Stromal cell of bone marrow (primary cell): ENCODE measurements around the gene NTM.

Source experiments
- DNase-seq: peaks from one replicate; pipeline ENCODE4 v3.0.0-alpha.2; 2012; ENCODE audit warnings: low read depth

NTM gene

DNA sequence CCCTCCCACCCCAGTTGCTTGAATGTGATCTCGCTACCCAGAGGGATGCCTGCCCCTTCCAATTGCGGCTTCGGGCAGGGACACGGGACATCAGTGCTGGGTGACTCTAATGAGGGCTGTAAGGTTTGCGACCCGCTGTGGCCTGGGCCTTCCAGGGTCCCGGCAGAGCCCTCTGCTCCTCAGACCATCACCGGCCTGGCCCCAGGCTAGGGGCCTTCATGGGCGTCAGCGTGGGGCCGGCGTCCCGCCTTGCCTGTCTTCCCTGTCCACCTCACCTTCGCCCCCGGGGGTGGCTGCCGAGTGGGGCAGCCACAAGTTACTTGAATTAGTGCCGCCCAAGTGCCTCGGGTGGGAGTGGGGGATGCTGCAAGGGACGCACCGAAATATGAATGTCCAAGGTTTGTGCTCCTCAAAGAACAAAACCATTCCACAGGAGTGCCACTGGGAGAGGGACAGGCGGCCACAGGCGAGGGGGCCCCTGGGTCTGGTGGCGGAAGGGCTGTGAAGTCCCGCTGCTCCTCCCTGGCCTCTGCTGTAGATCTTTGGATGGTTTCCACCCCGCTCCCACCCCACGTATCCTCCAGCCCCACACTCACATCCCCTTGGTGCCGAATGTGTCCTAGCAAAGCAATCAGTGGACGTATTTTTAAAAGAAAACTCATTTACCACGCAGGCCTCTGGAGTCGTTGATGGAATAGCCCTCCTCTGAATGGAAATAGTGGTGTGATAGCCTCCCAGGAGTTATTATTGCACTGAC lies 317.1 kb downstream of the NTM start:
- DNase-seq = no peak

DNA sequence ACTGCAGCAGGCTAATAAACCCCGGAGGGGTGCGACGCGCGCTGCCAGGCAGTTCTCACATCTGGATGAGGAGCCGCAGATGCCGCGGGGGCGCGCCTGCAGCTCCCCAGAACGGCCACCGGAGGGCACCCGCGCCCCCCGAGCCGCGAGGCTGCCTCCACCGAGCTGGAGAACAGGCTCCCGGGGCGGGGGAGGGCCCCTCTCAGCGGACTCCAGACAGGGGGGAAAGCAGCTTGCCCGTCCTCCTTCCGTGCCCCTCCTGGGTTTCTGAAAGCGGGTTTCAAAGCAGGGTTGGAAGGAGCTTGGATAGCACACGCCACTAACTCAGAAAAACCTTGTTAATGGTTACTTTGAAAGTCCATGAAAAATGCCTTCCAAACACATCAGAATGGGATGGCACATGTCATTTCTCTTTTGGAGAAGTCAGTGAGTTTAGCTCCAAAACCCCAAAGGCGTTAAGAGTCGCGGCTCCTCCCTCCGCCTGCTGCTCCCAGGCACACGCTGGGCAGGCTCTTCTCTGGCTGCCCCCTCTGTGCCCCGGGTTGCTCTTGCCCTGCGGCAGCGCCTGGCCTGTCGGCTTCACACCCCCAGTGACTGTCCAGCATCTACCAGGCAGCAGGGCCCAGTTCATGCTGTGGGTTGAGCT lies 317.8 kb downstream of the NTM start:
- no peak for DNase-seq

DNA sequence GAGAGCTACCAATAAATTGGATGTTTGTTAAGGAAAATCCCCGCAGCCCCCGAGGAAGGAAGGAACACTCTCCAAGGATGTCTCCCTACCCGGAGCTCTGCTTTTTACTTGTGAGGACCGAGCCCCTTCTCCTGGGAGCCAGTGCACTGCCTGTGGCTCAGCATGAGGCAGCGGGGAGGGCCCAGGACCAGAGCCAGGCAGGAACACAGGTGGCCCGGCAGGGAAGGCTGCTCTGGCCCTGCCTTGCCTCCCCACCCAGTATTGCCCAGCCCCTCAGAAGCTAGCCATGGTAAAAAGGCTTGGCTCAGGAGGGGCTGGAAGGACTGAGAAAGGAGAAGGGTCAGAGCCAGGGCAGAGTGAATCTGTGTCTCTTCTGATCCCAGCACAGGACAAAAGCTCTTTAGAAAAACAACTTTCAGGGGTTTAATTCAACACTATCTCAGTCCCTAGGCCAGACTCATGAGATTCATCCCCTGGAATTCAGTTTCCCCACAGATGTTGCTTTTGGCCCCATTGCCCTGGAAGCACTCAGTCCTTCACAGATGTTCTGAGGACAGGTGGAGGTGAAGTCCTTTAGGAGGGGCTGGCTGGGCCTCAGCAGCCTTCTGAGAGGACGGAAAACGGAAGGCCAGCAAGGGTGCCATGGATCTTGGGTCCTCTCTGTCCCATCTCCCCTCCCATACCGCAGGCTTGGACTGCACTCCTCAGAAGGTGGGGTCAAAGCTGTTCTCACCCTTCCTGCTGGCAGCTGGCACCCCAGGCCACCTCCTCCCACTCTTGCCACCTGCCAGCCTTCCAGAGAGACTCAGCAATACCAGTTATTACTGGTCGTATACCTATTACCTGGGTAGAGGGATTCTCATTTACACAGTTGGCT lies 318.9 kb downstream of the NTM start:
- DNase-seq = no peak

DNA sequence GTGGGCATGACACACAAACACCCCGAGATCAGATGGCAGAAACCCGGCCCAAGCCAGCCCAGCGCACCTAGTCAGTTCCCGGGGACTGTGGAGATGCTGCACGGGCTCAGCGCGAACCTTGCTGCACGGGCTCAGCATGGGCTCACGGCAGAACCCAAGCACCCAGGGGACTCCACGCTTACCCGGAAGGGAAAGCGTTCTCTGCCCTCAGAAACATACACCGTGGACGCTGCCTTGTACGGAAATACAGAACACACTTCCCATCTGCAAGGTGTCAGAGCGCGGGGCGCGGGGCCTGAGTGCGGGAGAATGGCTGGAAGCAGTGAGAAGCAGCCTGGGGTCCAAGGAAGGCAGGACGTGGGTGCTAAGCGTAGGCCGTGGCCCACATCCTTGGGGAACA lies 319.9 kb downstream of the NTM start:
- DNase-seq = no peak

DNA sequence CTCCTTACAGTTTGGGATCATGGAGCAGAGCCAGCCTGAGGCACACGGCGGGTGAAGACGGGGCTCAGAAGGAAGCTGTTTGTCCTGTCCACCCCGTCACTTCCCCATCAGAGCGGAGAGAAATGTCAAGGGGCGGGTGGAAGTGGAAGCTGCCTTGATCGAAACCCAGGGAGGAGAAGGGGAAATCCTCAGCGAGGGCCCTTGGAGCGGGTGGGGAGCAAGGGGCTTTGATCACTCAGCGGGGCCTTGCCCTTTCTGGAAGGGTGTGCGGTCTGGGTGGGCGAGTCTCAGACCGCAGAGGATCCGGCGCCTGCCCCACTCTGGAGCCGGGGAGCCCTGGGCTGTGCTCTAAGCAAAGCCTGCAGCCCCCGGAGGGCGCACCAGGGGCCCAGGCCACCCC lies 320.4 kb downstream of the NTM start:
- DNase-seq = no peak

DNA sequence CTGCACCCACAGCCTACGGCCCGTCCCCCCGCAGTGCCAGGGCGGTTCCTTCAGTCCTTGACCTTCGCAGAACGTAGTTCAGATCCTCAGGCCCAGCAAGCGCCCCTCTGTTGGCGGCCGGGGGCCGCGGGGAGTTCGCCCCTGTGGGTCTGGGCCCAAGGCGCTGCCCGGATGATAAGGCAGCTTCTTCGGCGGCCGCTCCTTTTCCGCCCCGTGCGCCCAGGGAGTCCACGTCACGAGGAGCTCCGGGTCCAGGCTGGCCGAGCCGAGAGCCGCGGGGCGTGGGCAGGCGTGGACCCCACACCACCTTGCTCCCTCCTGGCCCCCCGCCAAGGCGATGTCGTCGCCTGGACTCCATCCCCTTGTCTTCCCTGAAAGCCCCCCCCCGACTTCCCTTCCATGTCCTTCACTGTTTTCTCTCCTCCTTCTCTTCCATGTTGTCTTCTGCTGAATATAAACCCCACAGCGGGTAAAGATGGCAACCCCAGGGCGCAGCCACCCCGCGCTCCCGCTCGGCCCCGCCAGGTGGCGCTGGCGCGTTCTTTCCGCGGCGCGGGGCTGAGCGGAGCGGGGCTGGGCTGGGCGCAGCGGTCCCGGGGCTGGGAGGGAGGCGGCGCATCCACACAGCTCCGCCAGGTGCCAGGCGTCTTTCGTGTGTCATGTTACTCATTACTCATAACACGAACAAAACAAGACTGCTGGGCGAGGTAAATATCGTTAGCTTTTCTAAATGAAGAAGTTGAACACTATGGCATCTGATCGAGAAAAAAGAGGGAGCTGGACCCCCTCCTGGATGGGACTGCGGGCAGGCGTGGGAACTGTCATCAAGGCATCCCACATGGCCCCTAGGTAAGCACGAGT lies 321.0 kb downstream of the NTM start:
- no peak for DNase-seq

DNA sequence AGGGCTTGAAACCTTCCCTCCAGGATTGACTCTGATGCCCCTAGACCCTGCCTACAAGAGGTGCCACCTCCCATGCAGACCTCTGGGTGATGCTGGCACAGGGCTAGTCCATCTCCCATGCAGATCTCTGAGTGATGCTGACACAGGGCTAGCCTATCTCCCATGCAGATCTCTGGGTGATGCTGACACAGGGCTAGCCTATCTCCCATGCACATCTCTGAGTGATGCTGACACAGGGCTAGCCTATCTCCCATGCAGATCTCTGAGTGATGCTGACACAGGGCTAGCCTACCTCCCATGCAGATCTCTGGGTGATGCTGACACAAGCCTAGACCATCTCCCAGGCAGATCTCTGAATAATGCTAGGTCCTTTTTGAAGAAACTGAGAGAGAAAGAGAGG lies 321.7 kb downstream of the NTM start:
- no peak for DNase-seq

DNA sequence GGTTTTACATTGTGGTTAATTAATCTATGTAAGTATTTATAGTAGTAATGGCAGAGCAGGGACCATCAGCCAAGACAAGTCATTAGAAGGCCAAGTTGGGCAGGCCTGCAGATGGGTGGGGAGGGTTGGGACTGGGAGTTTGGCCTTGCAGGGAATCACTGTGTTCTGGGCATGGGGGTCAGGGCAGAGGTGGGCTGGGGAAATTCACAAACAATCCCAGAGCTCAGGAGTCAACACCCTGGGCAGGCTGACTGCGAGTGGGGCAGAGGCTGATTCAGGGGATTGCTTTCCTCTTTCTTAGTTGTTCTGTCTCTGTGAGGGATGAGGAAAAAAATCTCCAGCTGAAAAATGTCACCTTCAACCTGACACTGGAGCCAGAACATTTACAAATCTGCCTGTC lies 322.5 kb downstream of the NTM start:
- DNase-seq = no peak

DNA sequence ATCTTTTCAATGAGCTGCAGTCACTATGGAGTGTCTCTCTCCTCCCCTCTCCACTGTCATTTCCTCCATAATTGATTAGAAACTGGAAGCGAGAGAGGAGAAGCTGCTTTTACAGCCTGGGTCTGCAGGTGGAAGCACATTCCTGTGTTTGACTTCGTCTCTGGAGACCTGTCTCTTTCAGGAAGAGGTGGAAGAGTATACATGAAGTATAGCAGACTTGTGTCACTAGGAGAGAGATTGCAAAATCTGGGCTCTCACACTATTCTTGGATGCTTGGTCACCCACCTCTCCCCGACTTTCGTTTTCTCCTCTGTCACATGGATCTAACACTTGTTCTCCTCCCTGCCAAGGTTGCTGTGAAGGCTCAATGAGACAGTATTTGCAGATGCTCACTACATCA lies 323.3 kb downstream of the NTM start:
- no peak for DNase-seq

DNA sequence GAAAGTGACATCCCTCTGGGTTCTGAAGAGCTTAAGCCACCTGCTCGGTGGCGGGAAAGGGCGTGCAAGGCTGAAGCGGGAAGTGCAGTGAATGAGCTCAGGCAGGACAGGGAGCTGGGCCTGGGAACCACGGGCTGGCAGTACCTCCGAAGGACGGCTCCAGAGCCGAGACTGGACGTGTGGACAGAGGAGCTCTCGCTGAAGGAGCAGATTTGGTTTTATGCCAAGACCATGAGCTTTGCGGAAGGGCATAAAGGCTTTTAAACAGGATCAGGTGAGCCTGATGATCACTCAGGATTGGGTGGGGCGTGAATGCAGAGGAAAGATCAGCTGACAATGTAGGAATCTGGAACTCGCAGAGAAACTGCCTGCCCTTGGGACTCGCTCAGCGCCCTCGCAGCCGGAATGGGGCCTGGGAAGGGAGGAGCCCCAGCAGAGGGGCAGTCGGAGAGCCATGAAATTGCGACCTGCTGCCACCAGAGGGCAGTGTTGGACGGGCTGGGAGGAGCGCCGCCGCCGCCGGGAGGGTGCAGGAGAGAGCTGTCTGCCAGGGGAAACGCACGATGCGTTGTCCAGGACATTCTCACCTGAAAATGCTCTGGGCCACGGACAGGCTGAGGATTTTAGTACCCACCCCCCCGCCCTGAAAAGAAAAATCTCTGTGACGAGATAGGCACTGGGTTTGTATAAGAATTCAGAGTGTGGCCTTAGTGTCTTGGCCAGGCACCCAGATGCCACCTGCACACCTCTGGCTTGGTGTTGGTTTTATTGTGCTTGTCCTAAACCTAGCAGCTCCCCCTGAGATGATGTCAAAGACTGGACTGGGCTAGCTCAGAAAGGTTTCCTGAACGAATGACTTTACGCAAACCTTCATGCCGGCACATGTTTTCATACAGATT lies 324.4 kb downstream of the NTM start:
- peak; percentile 63 for DNase-seq

DNA sequence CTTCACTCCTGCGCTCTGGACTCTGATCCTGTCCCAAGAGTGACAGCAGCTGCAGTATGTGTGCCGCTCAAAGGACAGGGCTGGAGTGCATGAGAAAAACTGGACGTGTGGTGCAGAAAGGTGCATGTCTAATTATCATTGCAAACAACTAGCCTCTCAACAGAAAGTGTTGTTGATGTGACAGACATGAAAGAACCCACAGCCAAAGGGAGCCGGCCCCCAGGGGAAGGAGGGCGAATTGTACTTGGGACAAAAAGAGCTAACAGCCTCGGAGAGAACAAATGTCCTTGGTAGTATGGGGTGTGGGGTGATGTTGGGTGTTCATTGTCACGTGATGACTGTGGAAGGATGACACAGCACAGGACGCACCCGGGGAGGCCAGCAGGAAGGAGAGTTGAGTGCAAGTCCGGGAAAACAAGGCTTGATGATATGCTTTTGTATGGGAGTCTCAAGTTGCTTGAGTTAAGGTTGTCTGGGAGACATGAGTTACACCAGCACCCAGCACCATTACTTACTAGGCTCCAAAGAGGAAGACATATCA lies 325.5 kb downstream of the NTM start:
- no peak for DNase-seq

DNA sequence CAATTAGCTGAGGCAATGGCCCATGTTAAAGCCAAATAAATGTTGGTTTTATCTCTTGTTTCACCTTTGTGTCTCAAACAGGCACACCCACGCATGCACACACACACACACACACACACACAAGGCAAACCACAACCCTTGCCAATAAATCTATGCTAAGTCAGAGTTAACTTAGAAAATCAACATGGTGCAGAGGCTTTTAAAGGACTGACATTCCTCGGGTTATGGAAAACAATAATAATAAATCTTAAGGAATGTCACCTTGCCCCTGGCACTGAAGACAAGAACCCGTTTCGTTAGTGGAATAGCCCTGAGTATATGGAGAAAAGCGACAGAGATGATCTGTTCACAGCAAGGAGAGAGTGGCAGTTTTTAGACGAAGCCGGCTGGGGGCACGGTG lies 326.3 kb downstream of the NTM start:
- no peak for DNase-seq

DNA sequence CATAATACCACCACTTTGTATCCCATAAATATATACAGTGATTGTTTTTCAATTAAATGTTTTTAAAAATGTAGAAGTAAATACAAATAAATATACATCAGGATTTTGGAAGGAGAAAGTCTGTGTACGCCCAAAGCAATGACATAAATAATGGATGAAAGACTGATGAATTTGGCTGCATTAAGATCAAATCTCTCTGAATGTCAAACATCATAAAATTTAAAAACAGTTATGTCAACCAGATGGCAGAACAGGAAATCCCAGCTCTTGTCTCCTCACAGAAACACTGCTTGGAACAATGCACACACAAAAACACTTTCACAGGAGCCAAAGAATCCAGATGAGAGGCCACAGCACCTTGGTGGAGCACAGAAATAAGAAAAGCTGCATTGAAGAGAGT lies 332.9 kb downstream of the NTM start:
- DNase-seq = no peak

DNA sequence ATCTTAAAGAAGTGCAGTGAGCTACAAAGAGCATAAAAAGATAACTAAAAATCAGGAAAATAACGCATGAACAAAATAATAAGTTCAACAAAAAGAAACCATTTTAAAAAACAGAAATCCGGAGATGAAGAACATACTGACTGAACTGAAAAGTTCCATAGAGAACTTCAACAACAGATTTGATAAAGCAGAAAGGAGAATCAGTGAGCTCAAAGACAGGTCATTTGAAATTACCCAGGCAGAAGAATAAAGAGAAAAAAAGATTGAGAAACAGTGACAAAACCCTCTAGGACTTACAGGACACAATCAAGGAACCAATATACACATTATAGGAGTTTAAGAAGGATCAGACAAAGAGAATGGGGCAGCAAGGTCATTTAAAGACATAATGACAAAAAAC lies 334.3 kb downstream of the NTM start:
- DNase-seq = no peak

DNA sequence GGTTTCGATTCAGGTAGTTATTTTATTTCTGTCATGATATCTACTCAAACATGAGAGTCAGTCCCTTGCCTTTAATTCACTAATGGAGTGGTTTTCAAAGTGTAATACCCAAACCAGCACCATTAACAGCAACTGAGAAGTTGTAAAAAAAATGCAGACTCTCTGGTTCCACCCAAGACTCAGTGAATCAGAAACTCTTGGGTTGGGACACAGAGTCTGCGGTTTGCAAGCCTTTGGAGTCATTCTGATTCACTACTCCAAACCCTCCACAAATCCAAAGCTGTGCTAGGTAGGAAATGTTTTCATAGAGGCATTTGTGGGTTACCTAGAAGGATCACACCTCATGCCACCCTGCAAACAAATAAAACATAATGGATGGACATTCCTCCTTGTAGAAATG lies 340.1 kb downstream of the NTM start:
- peak; percentile 20 for DNase-seq

DNA sequence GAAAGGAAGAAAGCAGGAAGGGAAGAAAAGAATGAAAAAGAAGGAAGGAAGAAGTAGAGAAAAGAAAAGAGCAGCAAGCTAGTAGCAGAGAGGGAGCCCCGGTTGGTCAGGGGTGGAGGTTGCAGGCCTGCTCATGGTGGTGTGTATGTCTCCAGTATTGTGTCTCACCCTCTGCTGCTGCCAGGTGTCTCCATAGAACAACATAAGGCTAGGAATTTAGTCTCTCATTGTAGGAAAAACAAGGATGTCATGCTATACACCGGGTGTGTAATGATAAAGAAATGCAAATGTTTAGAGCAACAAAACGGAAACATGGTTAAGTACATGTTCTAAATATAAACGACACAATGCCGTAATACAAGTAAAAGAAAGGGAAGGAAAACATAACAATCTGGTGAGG lies 342.5 kb downstream of the NTM start:
- no peak for DNase-seq

DNA sequence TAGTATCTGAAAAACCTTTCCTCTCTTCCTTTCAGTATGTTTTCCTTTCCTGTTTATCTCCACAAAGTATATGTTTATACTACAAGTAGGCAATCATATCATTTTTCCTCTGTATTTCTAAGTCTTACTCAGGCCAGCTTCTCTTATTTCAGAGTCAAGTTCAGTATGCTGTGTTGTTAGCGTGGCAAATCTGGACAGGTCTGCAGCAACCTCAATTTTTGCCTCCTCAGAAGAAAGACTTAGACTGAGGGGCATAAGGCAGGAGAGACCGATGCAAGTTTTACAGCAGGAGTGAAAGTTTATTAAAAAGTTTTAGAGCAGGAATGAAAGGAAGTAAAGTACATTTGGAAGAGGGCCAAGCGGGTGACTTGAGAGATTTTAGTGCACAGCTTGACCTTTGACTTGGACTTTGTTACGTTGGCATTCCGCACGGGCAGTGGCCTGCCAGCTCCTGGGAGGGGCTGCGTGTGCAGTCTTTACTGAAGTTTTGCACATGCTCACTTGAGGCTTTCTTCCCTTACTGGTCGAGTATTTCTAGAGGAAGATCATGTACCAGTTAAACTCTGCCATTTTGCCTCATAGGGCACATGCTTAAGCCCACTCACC lies 343.2 kb downstream of the NTM start:
- no peak for DNase-seq

DNA sequence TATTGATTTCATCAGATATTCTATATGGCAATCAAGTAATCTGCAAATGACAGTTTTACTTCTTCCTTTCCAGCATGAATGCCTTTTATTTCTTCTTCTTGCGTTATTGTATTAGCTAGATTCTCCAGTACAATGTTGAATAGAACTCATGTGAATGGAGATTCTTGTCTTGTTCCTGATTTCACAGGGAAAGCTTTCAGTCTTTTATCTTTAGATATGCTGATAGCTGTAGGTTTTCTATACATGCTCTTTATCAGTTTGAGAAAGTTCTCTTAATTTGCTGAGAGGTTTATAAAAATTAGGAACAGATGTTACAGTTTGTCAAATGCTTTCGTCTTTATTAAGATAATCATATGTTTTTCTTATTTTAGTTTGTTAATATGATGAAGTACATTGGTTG lies 347.2 kb downstream of the NTM start:
- DNase-seq = no peak

DNA sequence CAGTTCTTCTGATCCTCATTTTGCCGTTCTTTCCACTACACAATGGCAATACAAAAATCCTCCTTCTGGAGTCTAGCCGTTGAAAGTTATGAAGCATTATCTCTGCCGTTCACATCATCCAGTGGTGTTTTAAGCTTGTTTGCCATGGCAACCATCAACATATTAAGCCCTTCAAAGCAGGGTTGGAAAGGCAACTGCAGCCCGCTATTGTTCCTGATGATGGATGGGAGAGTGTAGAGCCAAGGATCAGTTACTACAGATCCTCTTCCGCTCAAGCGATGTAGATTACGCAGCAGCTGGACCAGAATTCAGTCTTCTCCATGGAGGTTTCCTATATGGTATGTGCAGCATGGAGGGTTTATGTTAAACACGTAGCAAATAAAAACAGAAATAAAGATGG lies 352.7 kb downstream of the NTM start:
- DNase-seq = no peak

DNA sequence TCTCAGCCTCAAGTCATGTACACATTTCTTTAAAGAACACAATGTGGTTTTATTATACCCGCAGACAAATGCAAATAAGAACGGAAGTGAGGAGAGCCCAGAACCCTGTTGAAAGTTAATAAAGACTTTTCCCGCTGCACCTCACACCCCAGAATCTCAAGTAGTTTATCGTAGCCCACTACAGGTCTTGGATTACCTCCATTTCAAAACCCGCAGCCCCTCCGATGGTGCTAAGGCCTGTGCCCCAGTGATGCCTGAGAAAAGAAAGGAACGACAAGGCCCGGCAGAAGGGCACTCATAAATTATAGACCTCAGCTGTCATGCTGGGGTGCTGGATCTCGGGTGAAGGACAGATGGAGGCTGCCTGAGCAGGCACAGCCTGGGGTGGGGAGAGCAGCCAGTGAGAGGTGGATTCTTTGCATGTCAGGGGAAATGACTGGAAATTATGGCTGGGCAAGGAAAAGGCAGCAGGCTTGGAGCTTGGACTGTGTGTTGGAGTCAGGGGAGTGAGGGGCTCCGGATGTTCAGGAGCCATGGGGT lies 354.1 kb downstream of the NTM start:
- no peak for DNase-seq
